Aortic smooth muscle cell (primary cell): ENCODE data around the gene EME1. TPM values are rescaled to one million over a fixed set of nuclear protein-coding genes. Genes with fewer than 3 reads are reported as not detected.

Experiments used
- total RNA-seq: library from RNA; depleted of rRNA; stranded (reverse); fragments of >200 nt; gene quantifications from 2 replicates; pipeline ENCODE4 v1.2.3, GENCODE V29; 2014

Gene EME1, protein sequence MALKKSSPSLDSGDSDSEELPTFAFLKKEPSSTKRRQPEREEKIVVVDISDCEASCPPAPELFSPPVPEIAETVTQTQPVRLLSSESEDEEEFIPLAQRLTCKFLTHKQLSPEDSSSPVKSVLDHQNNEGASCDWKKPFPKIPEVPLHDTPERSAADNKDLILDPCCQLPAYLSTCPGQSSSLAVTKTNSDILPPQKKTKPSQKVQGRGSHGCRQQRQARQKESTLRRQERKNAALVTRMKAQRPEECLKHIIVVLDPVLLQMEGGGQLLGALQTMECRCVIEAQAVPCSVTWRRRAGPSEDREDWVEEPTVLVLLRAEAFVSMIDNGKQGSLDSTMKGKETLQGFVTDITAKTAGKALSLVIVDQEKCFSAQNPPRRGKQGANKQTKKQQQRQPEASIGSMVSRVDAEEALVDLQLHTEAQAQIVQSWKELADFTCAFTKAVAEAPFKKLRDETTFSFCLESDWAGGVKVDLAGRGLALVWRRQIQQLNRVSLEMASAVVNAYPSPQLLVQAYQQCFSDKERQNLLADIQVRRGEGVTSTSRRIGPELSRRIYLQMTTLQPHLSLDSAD
- 5.0 and 9.2 TPM in 2 replicates for total RNA-seq

DNA sequence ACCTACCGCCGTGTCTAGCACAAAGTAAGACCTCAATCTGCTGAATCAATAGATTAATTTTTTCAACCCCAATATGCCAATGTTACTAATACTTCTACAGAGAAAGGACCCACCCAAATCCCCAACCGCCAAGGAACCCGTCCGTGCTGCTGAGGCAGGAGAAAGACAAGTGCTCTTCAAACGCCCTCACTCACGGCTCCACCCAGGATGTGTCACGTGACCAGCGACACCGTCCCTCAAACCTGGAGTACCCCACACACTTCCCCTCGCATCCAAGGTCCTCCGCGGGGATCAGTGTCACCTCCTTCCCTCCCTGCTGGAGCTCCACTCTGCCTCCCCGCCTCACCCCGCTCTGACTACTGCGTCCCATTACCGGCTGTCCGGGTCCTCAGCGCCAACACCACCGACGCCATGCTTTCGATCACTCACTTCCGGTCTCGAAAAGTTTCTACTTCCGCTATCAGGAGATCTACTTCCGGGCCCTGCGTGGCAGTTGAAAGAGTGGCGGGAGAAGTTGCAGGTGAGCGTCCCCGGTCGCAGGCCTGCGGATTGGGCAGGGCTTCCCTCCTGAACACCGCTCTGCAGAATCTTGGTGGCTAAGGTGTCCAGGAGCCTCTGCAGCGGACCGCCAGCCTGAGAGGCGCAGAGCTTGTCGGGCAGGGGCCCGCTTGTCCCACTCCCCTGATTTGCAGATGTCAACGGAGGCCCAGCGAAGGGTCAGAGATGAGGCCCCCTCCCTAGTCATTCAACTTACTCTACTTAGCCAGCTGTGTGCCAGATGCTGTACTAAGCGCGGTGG, at the start of gene EME1, which contains the start of gene MRPL27:
EME1 (plus strand) TSS at position 472 of the 799 bp plus-strand sequence. CDS start 1,980 bp downstream, outside the sequence.
MRPL27 (minus strand) TSS at position 427 of the 799 bp plus-strand sequence; CDS start at position 413, 14 bp downstream.

DNA sequence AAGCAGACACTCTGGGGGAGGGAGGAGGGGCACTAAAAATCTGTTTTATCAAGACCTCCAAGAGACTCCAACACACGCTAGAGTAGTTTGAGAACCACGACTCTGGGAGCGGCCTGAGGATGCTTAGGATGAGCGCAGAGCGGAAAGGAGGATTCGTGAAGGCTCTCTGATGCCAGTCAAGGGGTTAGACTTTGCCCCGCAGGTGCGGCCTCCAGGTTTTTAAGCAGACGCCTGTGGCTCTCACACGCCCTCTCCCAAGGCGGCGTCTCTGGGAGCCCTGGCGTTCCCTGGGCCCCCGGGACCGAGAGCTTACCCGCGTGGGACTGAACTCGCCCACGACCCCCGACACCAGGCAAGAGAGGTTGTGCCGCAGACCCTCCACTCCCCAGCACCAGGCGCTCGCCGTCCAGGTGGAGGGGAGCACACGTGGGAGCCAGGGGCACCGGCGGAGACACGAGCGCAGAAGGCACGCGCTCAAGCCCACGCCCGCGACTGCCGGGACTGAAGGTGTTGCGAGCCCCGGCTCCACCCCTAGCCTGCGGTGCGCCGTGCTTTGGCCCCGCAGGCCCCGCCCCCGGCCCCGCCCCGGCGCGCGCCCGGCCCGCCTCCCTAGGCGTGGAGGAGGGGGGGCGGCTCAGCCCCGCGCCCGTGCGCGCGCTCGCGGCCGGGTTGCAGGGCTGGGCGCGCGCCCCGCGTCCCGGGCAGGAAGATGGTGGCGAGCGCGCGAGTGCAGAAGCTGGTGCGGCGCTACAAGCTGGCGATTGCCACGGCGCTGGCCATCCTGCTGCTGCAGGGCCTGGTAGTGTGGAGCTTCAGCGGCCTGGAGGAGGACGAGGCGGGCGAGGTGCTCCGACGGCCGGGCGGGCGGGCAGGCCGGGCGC, 27.4 kb upstream of the EME1 start, which contains the start of gene XYLT2:
XYLT2 (plus strand) TSS at position 695 of the 881 bp plus-strand sequence; CDS start at position 710, 15 bp downstream.

DNA sequence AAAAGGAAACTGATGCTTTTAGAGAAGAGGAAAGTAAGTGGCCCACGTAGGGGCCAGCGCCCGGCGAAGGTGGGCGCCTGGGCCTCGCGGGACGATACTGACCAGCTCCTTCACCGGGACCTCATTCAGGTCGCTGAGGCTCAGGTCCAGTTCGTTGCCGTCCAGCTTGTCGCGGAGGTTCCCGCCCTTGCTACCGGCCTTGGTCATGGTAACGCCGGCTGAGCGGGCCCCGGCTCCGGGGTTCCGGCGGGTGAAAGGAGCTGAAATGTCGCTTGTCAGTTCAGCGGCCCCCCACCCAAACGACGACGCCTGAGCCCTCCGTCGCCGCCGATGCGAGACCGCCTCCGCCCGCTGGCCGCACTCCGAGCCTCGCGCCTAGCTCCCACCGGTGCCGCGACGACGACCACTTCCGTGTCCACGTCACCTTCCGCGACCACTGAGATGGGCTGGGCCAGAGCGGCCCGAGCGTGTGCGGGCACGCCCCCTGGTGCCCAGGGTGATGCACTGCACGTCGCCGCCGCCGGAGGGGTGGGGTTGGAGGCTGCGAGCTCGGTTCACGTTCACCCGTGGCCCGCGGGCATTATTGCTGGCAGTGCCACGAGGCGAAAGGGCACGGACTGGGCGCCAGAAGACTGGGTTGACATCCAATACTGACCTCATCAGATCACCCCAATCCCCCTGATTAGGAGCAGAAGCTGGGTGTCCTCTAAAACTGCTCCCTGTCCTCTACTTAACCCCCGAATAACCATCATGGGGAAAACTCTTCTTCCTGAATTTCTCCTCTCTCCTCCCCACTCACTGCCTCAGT, 24.3 kb downstream of the EME1 start, which contains the start of gene LRRC59:
LRRC59 (minus strand) TSS at position 413 of the 808 bp plus-strand sequence; CDS start at position 207, 206 bp downstream.

DNA sequence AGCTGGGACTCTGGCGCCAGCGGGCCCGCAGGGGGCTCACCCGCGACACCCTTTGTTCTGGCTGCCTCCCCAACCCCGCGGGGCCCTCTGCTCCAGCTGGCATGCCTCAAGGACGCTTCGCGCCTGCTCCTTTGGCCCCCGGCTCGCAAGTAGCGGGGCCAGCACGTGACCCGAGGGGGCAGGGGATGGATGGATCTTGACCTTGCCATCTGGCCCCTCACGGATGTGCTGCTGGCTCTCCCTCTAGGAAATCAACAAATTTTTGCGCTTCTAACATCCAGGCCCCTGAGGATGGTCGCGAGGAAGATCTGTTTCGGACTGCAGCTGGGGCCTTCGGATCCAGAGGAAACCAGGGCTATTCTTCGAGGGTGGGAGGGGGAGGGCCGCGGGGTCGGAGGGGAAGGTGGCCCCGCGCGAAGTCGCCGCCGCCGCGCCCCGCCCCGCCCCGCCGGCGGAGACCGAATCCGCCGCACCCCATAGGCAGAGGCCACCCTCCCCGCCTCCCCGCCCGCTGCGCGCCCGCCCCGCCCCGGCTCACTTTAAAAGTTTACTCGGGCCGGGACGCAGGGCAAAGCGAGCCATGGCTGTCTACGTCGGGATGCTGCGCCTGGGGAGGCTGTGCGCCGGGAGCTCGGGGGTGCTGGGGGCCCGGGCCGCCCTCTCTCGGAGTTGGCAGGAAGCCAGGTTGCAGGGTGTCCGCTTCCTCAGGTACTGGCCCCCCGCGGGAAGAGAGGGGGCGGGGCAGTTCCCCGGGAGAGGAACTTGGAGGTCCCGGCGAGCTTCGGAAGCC, 52.8 kb downstream of the EME1 start, which contains the start of gene ACSF2:
ACSF2 (plus strand) TSS at position 537 of the 790 bp plus-strand sequence; CDS start at position 581, 44 bp downstream.

Other genes starting within 250 kb of the EME1 start
- 0.53 and 1.3 TPM in 2 replicates for gene SAMD14, start 243.1 kb upstream of the EME1 start, total RNA-seq
- gene PPP1R9B, start 222.6 kb upstream of the EME1 start, total RNA-seq = 52.9 and 55.1 TPM in 2 replicates
- 11.2 and 14.0 TPM in 2 replicates for gene SGCA, start 207.2 kb upstream of the EME1 start, total RNA-seq
- gene COL1A1, start 171.6 kb upstream of the EME1 start, total RNA-seq = 275 and 507 TPM in 2 replicates
- not detected in 2 replicates for gene TMEM92, start 98.8 kb upstream of the EME1 start, total RNA-seq
- gene XYLT2, start 27.1 kb upstream of the EME1 start, total RNA-seq = 48.9 and 61.4 TPM in 2 replicates
- gene MRPL27, start within 50 bp of the EME1 start, total RNA-seq = 58.3 and 65.5 TPM in 2 replicates
- gene LRRC59, start 24.3 kb downstream of the EME1 start, total RNA-seq = 133 and 169 TPM in 2 replicates
- gene ACSF2, start 53.0 kb downstream of the EME1 start, total RNA-seq = 10.2 and 14.9 TPM in 2 replicates
- not detected in 2 replicates for gene CHAD, start 95.7 kb downstream of the EME1 start, total RNA-seq
- 15.7 and 18.5 TPM in 2 replicates for gene RSAD1, start 105.6 kb downstream of the EME1 start, total RNA-seq
- gene MYCBPAP, start 135.2 kb downstream of the EME1 start, total RNA-seq = 1.7 and 2.4 TPM in 2 replicates
- gene EPN3, start 159.5 kb downstream of the EME1 start, total RNA-seq = 0.13 TPM in 1 of 2 replicates, not detected in the other
- 67.6 and 68.8 TPM in 2 replicates for gene SPATA20, start 173.9 kb downstream of the EME1 start, total RNA-seq
- gene CACNA1G, start 187.5 kb downstream of the EME1 start, total RNA-seq = 0.37 and 0.40 TPM in 2 replicates